NCI-H510A treated with DMSO at 0.1 percent for 48 hours (cell line): ENCODE results near the gene WDR70.
"Not testable (repeated sequence)": the region's sequence is repeated elsewhere in the genome, so short reads cannot be mapped to it uniquely, and the experiment has no call there.

Experiments
- DNase-seq: peaks from one replicate; lab custom pipeline; 2025; lab: John Stamatoyannopoulos, UW

The WDR70 gene

GRCh38 chr5:37767961-37768360 is 388.8 kb downstream of the WDR70 start:
- no peak for DNase-seq

GRCh38 chr5:37768371-37768770 is 389.3 kb downstream of the WDR70 start:
- no peak for DNase-seq

- DNase-seq: no peak
Measured at GRCh38 chr5:37769108-37769507, 390.0 kb downstream of the WDR70 start.

- no peak for DNase-seq
Measured at GRCh38 chr5:37769840-37770239, 390.7 kb downstream of the WDR70 start.

GRCh38 chr5:37770786-37771185 is 391.7 kb downstream of the WDR70 start:
- DNase-seq: no peak

- DNase-seq: no peak
Measured at GRCh38 chr5:37771203-37771611, 392.1 kb downstream of the WDR70 start.

GRCh38 chr5:37771731-37772130 is 392.6 kb downstream of the WDR70 start:
- DNase-seq: no peak

GRCh38 chr5:37772255-37772654 is 393.1 kb downstream of the WDR70 start:
- DNase-seq: no peak

- no peak for DNase-seq
Measured at GRCh38 chr5:37773809-37774208, 394.7 kb downstream of the WDR70 start.

GRCh38 chr5:37774912-37775483 is 395.9 kb downstream of the WDR70 start:
- DNase-seq: no peak

- DNase-seq: no peak
Measured at GRCh38 chr5:37776826-37777225, 397.7 kb downstream of the WDR70 start.

GRCh38 chr5:37777432-37778130 is 398.5 kb downstream of the WDR70 start:
- no peak for DNase-seq

GRCh38 chr5:37781409-37781808 is 402.3 kb downstream of the WDR70 start:
- not testable (repeated sequence) for DNase-seq

- DNase-seq: no peak
Measured at GRCh38 chr5:37786416-37786815, 407.3 kb downstream of the WDR70 start.

GRCh38 chr5:37786862-37787519 is 407.9 kb downstream of the WDR70 start:
- no peak for DNase-seq

- no peak for DNase-seq
Measured at GRCh38 chr5:37787742-37788141, 408.6 kb downstream of the WDR70 start.

- DNase-seq: no peak
Measured at GRCh38 chr5:37789991-37790390, 410.9 kb downstream of the WDR70 start.

- DNase-seq: no peak
Measured at GRCh38 chr5:37791321-37791720, 412.2 kb downstream of the WDR70 start.

GRCh38 chr5:37792975-37793631 is 414.0 kb downstream of the WDR70 start:
- DNase-seq: no peak

- DNase-seq: not testable (repeated sequence)
Measured at GRCh38 chr5:37795292-37795691, 416.2 kb downstream of the WDR70 start.

GRCh38 chr5:37796435-37796834 is 417.3 kb downstream of the WDR70 start:
- DNase-seq: not testable (repeated sequence)

GRCh38 chr5:37799865-37800421 is 420.8 kb downstream of the WDR70 start:
- no peak for DNase-seq

GRCh38 chr5:37801521-37801920 is 422.4 kb downstream of the WDR70 start:
- DNase-seq: no peak
